ENCODE data around the gene EFCAB5.

DNA sequence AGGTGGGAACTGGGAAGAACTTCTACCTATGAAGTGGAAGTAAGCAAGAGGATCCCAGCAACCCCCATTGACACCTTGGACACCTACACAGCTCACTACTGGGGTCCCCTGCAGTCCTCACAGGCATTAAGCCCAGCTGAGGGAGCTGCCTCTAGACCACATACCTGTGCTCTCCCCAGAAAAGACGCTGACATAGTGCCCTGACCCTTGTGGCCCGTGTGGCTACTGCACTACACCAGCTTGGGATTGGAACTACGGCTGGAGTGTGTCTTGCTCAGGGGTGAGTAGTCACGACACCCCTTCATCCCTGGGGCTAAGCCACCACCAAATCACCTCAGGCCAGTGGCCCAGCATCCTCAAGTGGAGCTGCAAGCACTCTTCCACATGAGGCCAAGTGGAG, 120.9 kb downstream of the EFCAB5 start:
- TF ChIP-seq, protein P1, sequence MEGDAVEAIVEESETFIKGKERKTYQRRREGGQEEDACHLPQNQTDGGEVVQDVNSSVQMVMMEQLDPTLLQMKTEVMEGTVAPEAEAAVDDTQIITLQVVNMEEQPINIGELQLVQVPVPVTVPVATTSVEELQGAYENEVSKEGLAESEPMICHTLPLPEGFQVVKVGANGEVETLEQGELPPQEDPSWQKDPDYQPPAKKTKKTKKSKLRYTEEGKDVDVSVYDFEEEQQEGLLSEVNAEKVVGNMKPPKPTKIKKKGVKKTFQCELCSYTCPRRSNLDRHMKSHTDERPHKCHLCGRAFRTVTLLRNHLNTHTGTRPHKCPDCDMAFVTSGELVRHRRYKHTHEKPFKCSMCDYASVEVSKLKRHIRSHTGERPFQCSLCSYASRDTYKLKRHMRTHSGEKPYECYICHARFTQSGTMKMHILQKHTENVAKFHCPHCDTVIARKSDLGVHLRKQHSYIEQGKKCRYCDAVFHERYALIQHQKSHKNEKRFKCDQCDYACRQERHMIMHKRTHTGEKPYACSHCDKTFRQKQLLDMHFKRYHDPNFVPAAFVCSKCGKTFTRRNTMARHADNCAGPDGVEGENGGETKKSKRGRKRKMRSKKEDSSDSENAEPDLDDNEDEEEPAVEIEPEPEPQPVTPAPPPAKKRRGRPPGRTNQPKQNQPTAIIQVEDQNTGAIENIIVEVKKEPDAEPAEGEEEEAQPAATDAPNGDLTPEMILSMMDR (CRISPR knock-in tag; IDR thresholded peaks at IDR 0.05) = no peak
- TF ChIP-seq, protein P2, sequence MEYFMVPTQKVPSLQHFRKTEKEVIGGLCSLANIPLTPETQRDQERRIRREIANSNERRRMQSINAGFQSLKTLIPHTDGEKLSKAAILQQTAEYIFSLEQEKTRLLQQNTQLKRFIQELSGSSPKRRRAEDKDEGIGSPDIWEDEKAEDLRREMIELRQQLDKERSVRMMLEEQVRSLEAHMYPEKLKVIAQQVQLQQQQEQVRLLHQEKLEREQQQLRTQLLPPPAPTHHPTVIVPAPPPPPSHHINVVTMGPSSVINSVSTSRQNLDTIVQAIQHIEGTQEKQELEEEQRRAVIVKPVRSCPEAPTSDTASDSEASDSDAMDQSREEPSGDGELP (IDR thresholded peaks at IDR 0.05; ENCODE audit: borderline replicate concordance, low read depth) = no peak
- TF ChIP-seq, protein P3, sequence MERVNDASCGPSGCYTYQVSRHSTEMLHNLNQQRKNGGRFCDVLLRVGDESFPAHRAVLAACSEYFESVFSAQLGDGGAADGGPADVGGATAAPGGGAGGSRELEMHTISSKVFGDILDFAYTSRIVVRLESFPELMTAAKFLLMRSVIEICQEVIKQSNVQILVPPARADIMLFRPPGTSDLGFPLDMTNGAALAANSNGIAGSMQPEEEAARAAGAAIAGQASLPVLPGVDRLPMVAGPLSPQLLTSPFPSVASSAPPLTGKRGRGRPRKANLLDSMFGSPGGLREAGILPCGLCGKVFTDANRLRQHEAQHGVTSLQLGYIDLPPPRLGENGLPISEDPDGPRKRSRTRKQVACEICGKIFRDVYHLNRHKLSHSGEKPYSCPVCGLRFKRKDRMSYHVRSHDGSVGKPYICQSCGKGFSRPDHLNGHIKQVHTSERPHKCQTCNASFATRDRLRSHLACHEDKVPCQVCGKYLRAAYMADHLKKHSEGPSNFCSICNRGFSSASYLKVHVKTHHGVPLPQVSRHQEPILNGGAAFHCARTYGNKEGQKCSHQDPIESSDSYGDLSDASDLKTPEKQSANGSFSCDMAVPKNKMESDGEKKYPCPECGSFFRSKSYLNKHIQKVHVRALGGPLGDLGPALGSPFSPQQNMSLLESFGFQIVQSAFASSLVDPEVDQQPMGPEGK (CRISPR knock-in tag; IDR thresholded peaks at IDR 0.05) = no peak
- TF ChIP-seq TBP (CRISPR knock-in tag; IDR thresholded peaks at IDR 0.05) (no peak), KLF16 (CRISPR knock-in tag; IDR thresholded peaks at IDR 0.05) (no peak), YY1 (IDR thresholded peaks at IDR 0.05; ENCODE audit: insufficient read depth, insufficient replicate concordance, low read depth, low read length) (no peak), SAFB2 (CRISPR knock-in tag; IDR thresholded peaks at IDR 0.05; ENCODE audit: borderline replicate concordance, low read depth) (no peak), SSRP1 (CRISPR knock-in tag; IDR thresholded peaks at IDR 0.05) (no peak), ZNF121 (CRISPR knock-in tag; IDR thresholded peaks at IDR 0.05) (no peak), POLR2A (IDR thresholded peaks at IDR 0.05; ENCODE audit: insufficient read depth in 1 of 2, low read depth in 2 of 2, low read length in 2 of 2) (no peak), POLR2AphosphoS5 (IDR thresholded peaks at IDR 0.05; ENCODE audit: low read depth, low read length) (no peak)
- TF ChIP-seq, protein P4, sequence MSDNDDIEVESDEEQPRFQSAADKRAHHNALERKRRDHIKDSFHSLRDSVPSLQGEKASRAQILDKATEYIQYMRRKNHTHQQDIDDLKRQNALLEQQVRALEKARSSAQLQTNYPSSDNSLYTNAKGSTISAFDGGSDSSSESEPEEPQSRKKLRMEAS (IDR thresholded peaks at IDR 0.05) = no peak
- TF ChIP-seq, protein P5, sequence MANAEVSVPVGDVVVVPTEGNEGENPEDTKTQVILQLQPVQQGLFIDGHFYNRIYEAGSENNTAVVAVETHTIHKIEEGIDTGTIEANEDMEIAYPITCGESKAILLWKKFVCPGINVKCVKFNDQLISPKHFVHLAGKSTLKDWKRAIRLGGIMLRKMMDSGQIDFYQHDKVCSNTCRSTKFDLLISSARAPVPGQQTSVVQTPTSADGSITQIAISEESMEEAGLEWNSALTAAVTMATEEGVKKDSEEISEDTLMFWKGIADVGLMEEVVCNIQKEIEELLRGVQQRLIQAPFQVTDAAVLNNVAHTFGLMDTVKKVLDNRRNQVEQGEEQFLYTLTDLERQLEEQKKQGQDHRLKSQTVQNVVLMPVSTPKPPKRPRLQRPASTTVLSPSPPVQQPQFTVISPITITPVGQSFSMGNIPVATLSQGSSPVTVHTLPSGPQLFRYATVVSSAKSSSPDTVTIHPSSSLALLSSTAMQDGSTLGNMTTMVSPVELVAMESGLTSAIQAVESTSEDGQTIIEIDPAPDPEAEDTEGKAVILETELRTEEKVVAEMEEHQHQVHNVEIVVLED (CRISPR knock-in tag; IDR thresholded peaks at IDR 0.05; ENCODE audit: borderline replicate concordance) = no peak
- TF ChIP-seq, protein P6, sequence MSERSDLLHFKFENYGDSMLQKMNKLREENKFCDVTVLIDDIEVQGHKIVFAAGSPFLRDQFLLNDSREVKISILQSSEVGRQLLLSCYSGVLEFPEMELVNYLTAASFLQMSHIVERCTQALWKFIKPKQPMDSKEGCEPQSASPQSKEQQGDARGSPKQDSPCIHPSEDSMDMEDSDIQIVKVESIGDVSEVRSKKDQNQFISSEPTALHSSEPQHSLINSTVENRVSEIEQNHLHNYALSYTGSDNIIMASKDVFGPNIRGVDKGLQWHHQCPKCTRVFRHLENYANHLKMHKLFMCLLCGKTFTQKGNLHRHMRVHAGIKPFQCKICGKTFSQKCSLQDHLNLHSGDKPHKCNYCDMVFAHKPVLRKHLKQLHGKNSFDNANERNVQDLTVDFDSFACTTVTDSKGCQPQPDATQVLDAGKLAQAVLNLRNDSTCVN (CRISPR knock-in tag; IDR thresholded peaks at IDR 0.05; ENCODE audit: borderline replicate concordance) = no peak
